ENCODE measurements around the gene CFAP91. TPM values are rescaled to one million over a fixed set of nuclear protein-coding genes. Genes with fewer than 3 reads are reported as not detected.
"Not testable (repeated sequence)": the region's sequence is repeated elsewhere in the genome, so short reads cannot be mapped to it uniquely, and the experiment has no call there.

Gene CFAP91
- total RNA-seq, 1 donor from 2014 or later: 0.59 TPM

DNA sequence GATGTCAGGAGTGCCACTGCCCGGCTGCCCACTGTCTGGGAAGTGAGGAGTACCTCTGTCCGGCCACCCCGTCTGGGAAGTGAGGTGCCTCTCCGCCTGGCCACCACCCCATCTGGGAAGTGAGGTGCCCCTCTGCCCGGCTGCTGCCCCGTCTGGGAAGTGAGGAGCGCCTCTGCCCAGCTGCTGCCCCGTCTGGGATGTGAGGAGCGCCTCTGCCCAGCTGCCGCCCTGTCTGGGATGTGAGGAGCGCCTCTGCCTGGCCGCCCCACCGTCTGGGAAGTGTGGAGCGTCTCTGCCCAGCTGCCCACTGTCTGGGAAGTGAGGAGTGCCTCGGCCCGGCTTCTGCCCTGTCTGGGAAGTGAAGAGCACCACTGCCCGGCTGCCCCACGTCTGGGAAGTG, 28.9 kb upstream of the CFAP91 start:
- no peaks in the 10 kb centered on the region for H3K36me3 Mint-ChIP-seq (ENCODE audit: unreplicated experiment)
- TF ChIP-seq CTCF (IDR thresholded peaks at IDR 0.05; ENCODE audit: partially characterized antibody, unreplicated experiment): no peak
- H3K27me3 Mint-ChIP-seq (ENCODE audit: unreplicated experiment): no peaks in the 10 kb centered on the region
- peaks cover 5% of the 10 kb centered on the region for H3K9me3 Mint-ChIP-seq (ENCODE audit: unreplicated experiment)
- peaks cover 6% of the 10 kb centered on the region for H3K4me1 Mint-ChIP-seq (ENCODE audit: low read depth, unreplicated experiment)
- no peak for DNase-seq
- H3K27ac Mint-ChIP-seq (ENCODE audit: unreplicated experiment): no peak overlapping the region
- H3K4me3 Mint-ChIP-seq (ENCODE audit: unreplicated experiment): no peak overlapping the region

DNA sequence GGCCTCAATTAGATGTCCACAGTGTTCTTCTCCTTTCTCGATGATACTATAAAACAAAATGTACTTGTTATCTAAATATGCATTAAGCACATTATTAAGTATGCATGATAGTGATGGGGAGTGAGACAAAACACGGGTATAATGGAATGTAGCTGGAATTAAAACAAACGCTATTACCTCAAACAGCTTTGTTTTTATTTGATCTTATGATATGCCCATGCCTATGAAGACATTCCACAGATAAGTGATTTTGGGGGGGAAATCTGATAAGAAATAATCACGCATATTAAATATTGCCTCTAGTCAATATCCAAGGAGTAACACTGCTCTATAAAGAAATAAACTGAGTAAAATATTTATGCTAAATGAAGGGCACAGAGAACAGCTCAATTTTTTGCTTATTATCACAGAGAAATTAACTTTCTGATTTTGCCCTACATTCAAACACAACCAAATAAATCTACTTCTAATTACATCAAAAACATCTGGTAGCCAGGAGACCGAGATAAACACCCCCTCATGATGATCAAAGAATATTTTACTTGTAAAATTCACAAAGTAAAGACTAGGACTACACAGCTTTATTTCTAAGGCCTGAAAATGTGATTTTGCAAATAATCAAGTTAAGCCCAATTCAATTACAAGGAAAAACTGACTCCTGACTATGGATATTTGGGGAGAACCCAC, 27.5 kb upstream of the CFAP91 start:
- DNase-seq: no peak
- Mint-ChIP-seq H3K4me3 (ENCODE audit: unreplicated experiment) (peak overlapping the region; percentile 88), H3K27me3 (ENCODE audit: unreplicated experiment) (no peaks in the 10 kb centered on the region), H3K9me3 (ENCODE audit: unreplicated experiment) (peaks cover 5% of the 10 kb centered on the region), H3K36me3 (ENCODE audit: unreplicated experiment) (no peaks in the 10 kb centered on the region), H3K4me1 (ENCODE audit: low read depth, unreplicated experiment) (peaks cover 6% of the 10 kb centered on the region), H3K27ac (ENCODE audit: unreplicated experiment) (peak overlapping the region; percentile 18)
- no peak for TF ChIP-seq CTCF (IDR thresholded peaks at IDR 0.05; ENCODE audit: partially characterized antibody, unreplicated experiment)

DNA sequence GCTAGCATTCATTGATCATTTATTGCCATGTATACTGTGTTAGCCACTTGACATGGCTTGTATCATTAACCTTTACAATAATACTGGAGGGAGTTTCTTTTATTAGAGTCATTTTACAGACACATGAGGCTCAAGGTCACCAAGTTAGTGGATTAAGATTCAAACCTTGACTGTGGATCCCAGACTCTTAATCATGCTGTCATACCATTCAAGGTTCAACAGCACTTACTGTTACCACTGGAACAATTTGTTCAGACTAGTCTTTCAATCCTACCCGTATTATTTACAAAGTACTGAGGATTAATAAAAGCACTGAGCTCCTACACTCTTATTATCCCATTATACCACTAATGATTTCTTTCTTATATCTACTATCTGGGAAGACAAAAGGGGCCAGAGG, 26.8 kb upstream of the CFAP91 start:
- peaks cover 6% of the 10 kb centered on the region for H3K4me1 Mint-ChIP-seq (ENCODE audit: low read depth, unreplicated experiment)
- H3K9me3 Mint-ChIP-seq (ENCODE audit: unreplicated experiment): peaks cover 5% of the 10 kb centered on the region
- no peaks in the 10 kb centered on the region for H3K36me3 Mint-ChIP-seq (ENCODE audit: unreplicated experiment)
- no peak for TF ChIP-seq CTCF (IDR thresholded peaks at IDR 0.05; ENCODE audit: partially characterized antibody, unreplicated experiment)
- peak overlapping the region; percentile 90 for H3K27ac Mint-ChIP-seq (ENCODE audit: unreplicated experiment)
- H3K4me3 Mint-ChIP-seq (ENCODE audit: unreplicated experiment): peak overlapping the region; percentile 88
- no peaks in the 10 kb centered on the region for H3K27me3 Mint-ChIP-seq (ENCODE audit: unreplicated experiment)
- DNase-seq: no peak

- H3K27me3 Mint-ChIP-seq (ENCODE audit: unreplicated experiment): no peaks in the 10 kb centered on the region
- peaks cover 5% of the 10 kb centered on the region for H3K9me3 Mint-ChIP-seq (ENCODE audit: unreplicated experiment)
- TF ChIP-seq CTCF (IDR thresholded peaks at IDR 0.05; ENCODE audit: partially characterized antibody, unreplicated experiment): no peak
- H3K27ac Mint-ChIP-seq (ENCODE audit: unreplicated experiment): peak within 1 kb of the TSS; percentile 90
- peaks cover 6% of the 10 kb centered on the region for H3K4me1 Mint-ChIP-seq (ENCODE audit: low read depth, unreplicated experiment)
- DNase-seq: peak; percentile 86
- H3K36me3 Mint-ChIP-seq (ENCODE audit: unreplicated experiment): no peaks in the 10 kb centered on the region
- H3K4me3 Mint-ChIP-seq (ENCODE audit: unreplicated experiment): peak within 1 kb of the TSS; percentile 88
These were observed 25.8 kb upstream of the CFAP91 start, which contains the start of gene COX17 for GRCh38 chr3:119676771-119677640. Gene COX17, minus strand, starts transcription at chr3:119677406. Its CDS starts 96 bp downstream, at chr3:119677310.

GRCh38 chr3:119677641-119677934, 25.2 kb upstream of the CFAP91 start:
- no peaks in the 10 kb centered on the region for H3K36me3 Mint-ChIP-seq (ENCODE audit: unreplicated experiment)
- peaks cover 5% of the 10 kb centered on the region for H3K9me3 Mint-ChIP-seq (ENCODE audit: unreplicated experiment)
- H3K4me3 Mint-ChIP-seq (ENCODE audit: unreplicated experiment): peak overlapping the region; percentile 88
- H3K4me1 Mint-ChIP-seq (ENCODE audit: low read depth, unreplicated experiment): peaks cover 6% of the 10 kb centered on the region
- H3K27ac Mint-ChIP-seq (ENCODE audit: unreplicated experiment): peak overlapping the region; percentile 81
- no peaks in the 10 kb centered on the region for H3K27me3 Mint-ChIP-seq (ENCODE audit: unreplicated experiment)
- no peak for TF ChIP-seq CTCF (IDR thresholded peaks at IDR 0.05; ENCODE audit: partially characterized antibody, unreplicated experiment)
- DNase-seq: no peak

DNA sequence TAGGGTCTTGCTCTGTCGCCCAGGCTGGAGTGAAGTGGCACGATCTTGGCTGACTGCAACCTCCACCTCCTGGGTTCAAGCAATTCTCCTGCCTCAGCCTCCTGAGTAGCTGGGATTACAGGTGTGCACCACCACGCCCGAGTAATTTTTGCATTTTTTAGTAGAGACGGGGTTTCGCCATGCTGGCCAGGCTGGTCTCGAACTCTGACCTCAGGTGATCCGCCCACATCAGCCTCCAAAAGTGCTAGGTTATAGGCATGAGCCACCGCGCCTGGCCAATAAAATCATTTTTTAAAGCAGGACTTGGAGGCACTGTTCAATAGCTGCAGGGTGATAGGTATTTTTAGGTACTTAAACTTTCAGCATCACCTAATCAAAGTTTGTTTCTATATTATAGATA, 24.6 kb upstream of the CFAP91 start:
- not testable (repeated sequence) for H3K36me3 Mint-ChIP-seq (ENCODE audit: unreplicated experiment); DNase-seq; H3K4me1 Mint-ChIP-seq (ENCODE audit: low read depth, unreplicated experiment); H3K27ac Mint-ChIP-seq (ENCODE audit: unreplicated experiment); H3K4me3 Mint-ChIP-seq (ENCODE audit: unreplicated experiment); H3K27me3 Mint-ChIP-seq (ENCODE audit: unreplicated experiment); H3K9me3 Mint-ChIP-seq (ENCODE audit: unreplicated experiment)
